GM12878 (cell line): ENCODE results near the gene DAB2IP. TPM values are rescaled to one million over a fixed set of nuclear protein-coding genes. Genes with fewer than 3 reads are reported as not detected.

Experiments
- ATAC-seq: fragments of 200-7000 bp; cut with Tn5 transposase; 3 replicates; pipeline ENCODE4 v1.9.1; 2020; ENCODE audit warnings: mild to moderate bottlenecking, moderate library complexity
- BruUV-seq: library from RNA; stranded (reverse); fragments of 400-500 nt; replicated peaks from 2 replicates; lab custom pipeline; 2021; lab: Mats Ljungman, UMichigan
- CTCF ChIA-PET: fragments of 300-600 bp; sonication (Branson Sonifier 250); formaldehyde crosslinking; extraction: SDS; loops from one replicate; lab custom pipeline; 2021; ENCODE audit warnings: inconsistent platforms; lab: Yijun Ruan, JAX
- POLR2A ChIA-PET: fragments of 350-600 bp; formaldehyde crosslinking; extraction: SDS; loops from one replicate; lab custom pipeline; 2021; ENCODE audit warnings: inconsistent platforms; lab: Charles Lee
- RAD21 ChIA-PET: fragments of 300-600 bp; sonication (Branson Sonifier 250); formaldehyde crosslinking; loops from one replicate; lab custom pipeline; 2023; ENCODE audit warnings: antibody characterized with exemption; ENCODE audit not compliant: unreplicated experiment; lab: Charles Lee
- SMC1A ChIA-PET: fragments of 300-600 bp; sonication (Branson Sonifier 250); formaldehyde crosslinking; loops from one replicate; lab custom pipeline; 2023; ENCODE audit not compliant: unreplicated experiment, uncharacterized antibody; lab: Charles Lee
- DNase-seq: peaks from one replicate; pipeline ENCODE4 v3.0.0-alpha.2; 2011; ENCODE audit warnings: low read depth, low spot score
- FAIRE-seq: peaks from 3 replicates; lab custom pipeline; 2011; peaks lifted over from hg19 to GRCh38; lab: Jason Lieb, UNC
- H2AFZ ChIP-seq: 2 replicates; pipeline ENCODE4 v1.6.0; 2011; ENCODE audit warnings: low read depth, low read length, control low read depth; ENCODE audit not compliant: control insufficient read depth
- H3K27ac ChIP-seq: 2 replicates; pipeline ENCODE4 v1.5.1; 2011; ENCODE audit warnings: control low read depth; ENCODE audit not compliant: control insufficient read depth, insufficient read depth
- H3K27me3 ChIP-seq, 2 experiments: replicated peaks in 1 of 2; 2 replicates each; pipeline versions ENCODE4 v1.6.0 to v1.6.1; 2011; ENCODE audit warnings: low read length in 1 of 2; ENCODE audit not compliant: control insufficient read depth in 2 of 2, insufficient read depth in 2 of 2
- H3K36me3 ChIP-seq, 2 experiments: 2 replicates each; pipeline ENCODE4 v1.5.1; 2011; ENCODE audit warnings: low read length in 1 of 2; ENCODE audit not compliant: control insufficient read depth in 2 of 2, insufficient read depth in 2 of 2
- H3K4me1 ChIP-seq: 2 replicates; pipeline ENCODE4 v1.6.1; 2011; ENCODE audit warnings: mild to moderate bottlenecking, low read length, moderate library complexity, mixed read lengths; ENCODE audit not compliant: control insufficient read depth, insufficient read depth
- H3K4me2 ChIP-seq: 2 replicates; pipeline ENCODE4 v1.6.0; 2011; ENCODE audit warnings: control low read depth; ENCODE audit not compliant: control insufficient read depth, insufficient read depth
- H3K4me3 ChIP-seq: fragments of 200-600 bp; sonication (generic); 2 replicates; pipeline ENCODE4 v1.5.1; 2016
- H3K79me2 ChIP-seq: 2 replicates; pipeline ENCODE4 v1.6.0; 2011; ENCODE audit warnings: low read length; ENCODE audit not compliant: control insufficient read depth, insufficient read depth
- H3K9ac ChIP-seq: 2 replicates; pipeline ENCODE4 v1.8.0; 2011; ENCODE audit warnings: low read length, control low read depth, mixed read lengths; ENCODE audit not compliant: control insufficient read depth, insufficient read depth
- H3K9me3 ChIP-seq: replicated peaks from 3 replicates; pipeline ENCODE4 v1.5.1; 2011; ENCODE audit warnings: mild to moderate bottlenecking, low read length; ENCODE audit not compliant: control insufficient read depth, insufficient read depth
- H4K20me1 ChIP-seq: 2 replicates; pipeline ENCODE4 v1.6.0; 2011; ENCODE audit not compliant: control insufficient read depth, insufficient read depth
- CBX3 ChIP-seq: fragments of 200-600 bp; sonication (generic); IDR thresholded peaks from 2 replicates; pipeline ENCODE4 v1.6.1; 2016; ENCODE audit warnings: low read depth, borderline replicate concordance
- ESRRA ChIP-seq: IDR thresholded peaks from 2 replicates; pipeline ENCODE4 v1.6.1; 2012; ENCODE audit warnings: mild to moderate bottlenecking, low read length, improper control_type of control experiment
- GABPA ChIP-seq: IDR thresholded peaks from 2 replicates; pipeline ENCODE4 v1.6.1; 2014; ENCODE audit warnings: antibody characterized with exemption, low read depth, mild to moderate bottlenecking, inconsistent platforms
- GATAD2B ChIP-seq: fragments of 450-650 bp; conservative IDR thresholded peaks from 2 replicates; pipeline ENCODE4 v1.6.1; 2017; ENCODE audit warnings: low read depth, mild to moderate bottlenecking, moderate library complexity
- HDGF ChIP-seq: fragments of 450-650 bp; IDR thresholded peaks from 2 replicates; pipeline ENCODE4 v1.6.1; 2016; ENCODE audit warnings: antibody characterized with exemption
- JUND ChIP-seq: IDR thresholded peaks from 2 replicates; pipeline ENCODE4 v1.6.1; 2012; ENCODE audit warnings: low read depth, mild to moderate bottlenecking, low read length, improper control_type of control experiment, moderate library complexity
- KLF5 ChIP-seq: fragments of 450-650 bp; IDR thresholded peaks from 2 replicates; pipeline ENCODE4 v1.6.1; 2014; ENCODE audit warnings: mild to moderate bottlenecking; ENCODE audit not compliant: partially characterized antibody
- NBN ChIP-seq: fragments of 450-650 bp; IDR thresholded peaks from 2 replicates; pipeline ENCODE4 v1.6.1; 2016
- NFIC ChIP-seq: IDR thresholded peaks from 2 replicates; pipeline ENCODE4 v1.6.1; 2012; ENCODE audit warnings: low read depth, mild to moderate bottlenecking, inconsistent platforms, low read length, moderate library complexity
- NR2C1 ChIP-seq: fragments of 450-650 bp; IDR thresholded peaks from 2 replicates; pipeline ENCODE4 v1.6.1; 2017; ENCODE audit warnings: antibody characterized with exemption, mild to moderate bottlenecking, moderate library complexity
- POU2F2 ChIP-seq: IDR thresholded peaks from 3 replicates; pipeline ENCODE4 v1.6.1; 2011; ENCODE audit warnings: low read depth, mild to moderate bottlenecking, low read length, borderline replicate concordance
- RAD21 ChIP-seq: IDR thresholded peaks from 2 replicates; pipeline ENCODE4 v1.6.1; 2011; ENCODE audit warnings: mild to moderate bottlenecking, low read depth, low read length, moderate library complexity; ENCODE audit not compliant: insufficient read depth
- RAD51 ChIP-seq: fragments of 450-650 bp; IDR thresholded peaks from 2 replicates; pipeline ENCODE4 v1.6.1; 2016; ENCODE audit warnings: moderate library complexity, mild to moderate bottlenecking, inconsistent platforms
- RB1 ChIP-seq: fragments of 450-650 bp; formaldehyde crosslinking; IDR thresholded peaks from 2 replicates; pipeline ENCODE4 v1.6.1; 2017; ENCODE audit warnings: mild to moderate bottlenecking, borderline replicate concordance
- TARDBP ChIP-seq: IDR thresholded peaks from 2 replicates; pipeline ENCODE4 v1.6.1; 2016; ENCODE audit warnings: borderline replicate concordance
- TBL1XR1 ChIP-seq: IDR thresholded peaks from 2 replicates; pipeline ENCODE4 v1.6.1; 2012; ENCODE audit warnings: low read depth, low read length, improper control_type of control experiment
- WRNIP1 ChIP-seq: IDR thresholded peaks from 2 replicates; pipeline ENCODE4 v1.6.1; 2011; ENCODE audit warnings: low read depth, low read length, improper control_type of control experiment, borderline replicate concordance
- ZBED1 ChIP-seq: IDR thresholded peaks from 2 replicates; pipeline ENCODE4 v1.6.1; 2016; ENCODE audit warnings: borderline replicate concordance
- ZSCAN29 ChIP-seq: fragments of 450-650 bp; IDR thresholded peaks from 2 replicates; pipeline ENCODE4 v1.6.1; 2017; ENCODE audit warnings: mild to moderate bottlenecking, moderate library complexity
- in situ Hi-C: fragments of 300-500 bp; cut with MboI; formaldehyde crosslinking; loops from 9 replicates; pipeline ENCODE4 v1.14.3; 2018; ENCODE audit warnings: mixed read lengths
- intact Hi-C: fragments of 100-400 bp; cut with micrococcal nuclease; formaldehyde crosslinking; loops from one replicate; pipeline ENCODE4 v1.14.2; 2022; ENCODE audit not compliant: unreplicated experiment
- polyA plus RNA-seq, 11 experiments: library from polyadenylated mRNA; depleted of rRNA in 4 of 11; unstranded in 6 of 11; stranded (reverse) in 5 of 11; fragments of >200 nt; fragmentation: Nextera tagmentation in 4 of 11; fragmentation: Illumina TruSeq in 1 of 11; extraction: Ambion mirVana in 4 of 11; extraction: Trizol in 1 of 11; gene quantifications; 1 replicate in 1 of 11; 2 replicates in 10 of 11; pipeline versions ENCODE4 v1.2.1 to v1.2.3, GENCODE V29; 2011 to 2016; ENCODE audit warnings: inconsistent platforms in 2 of 11, missing spikeins in 2 of 11, low read depth in 1 of 11
- total RNA-seq, 4 experiments: library from RNA; depleted of rRNA in 3 of 4; stranded (reverse); fragments of >200 nt in 3 of 4; fragmentation: Illumina TruSeq in 1 of 4; extraction: Trizol in 1 of 4; gene quantifications; 2 replicates each; pipeline versions ENCODE4 v1.2.1 to v1.2.3, GENCODE V29; 2013 to 2021
- TF ChIP-seq, protein P1 (sequence below): fragments of 450-650 bp; formaldehyde crosslinking; IDR thresholded peaks from 2 replicates; pipeline ENCODE4 v1.4.0; 2020; ENCODE audit warnings: mild to moderate bottlenecking, moderate library complexity

DAB2IP gene
- total and polyA plus RNA-seq, 10 of the 15 experiments (the other 5 are each of a cell fraction or from before 2014, with no cell fraction given) = 0.03 to 0.38 (median 0.14) TPM; not detected in 6

DNA sequence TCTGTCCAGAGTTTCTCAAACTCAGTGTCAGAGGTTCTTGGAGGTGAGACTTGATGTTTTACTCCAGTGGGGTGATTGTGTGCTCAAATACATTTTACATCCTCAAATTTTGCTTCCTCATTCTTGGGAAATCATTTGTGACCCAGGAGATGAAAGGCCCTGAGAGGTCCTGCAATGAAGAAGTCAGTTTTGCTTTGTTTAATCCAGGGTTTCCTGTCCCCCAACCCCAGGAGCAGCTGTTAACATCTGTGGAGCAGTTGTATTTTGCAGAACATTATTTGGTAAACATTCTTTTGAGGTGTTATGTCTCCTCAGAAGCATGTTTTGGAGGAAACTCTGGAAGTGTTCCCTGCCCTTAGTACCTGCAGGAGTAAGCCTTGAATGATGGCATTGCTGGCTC lies 59.8 kb downstream of the DAB2IP start:
- CTCF ChIA-PET = interaction anchor here (1.1 kb wide), 1 partner anchor 24 kb away, joined by 3 read pairs; no protein-coding TSS in a partner anchor
- RAD21 ChIA-PET = no interaction called here
- Histone ChIP-seq H3K36me3 (no peaks in the 10 kb centered on the region), H3K4me3 (no peak overlapping the region), H3K27ac (no peak overlapping the region), H3K4me2 (no peak overlapping the region), H4K20me1 (no peaks in the 10 kb centered on the region), H2AFZ (no peak overlapping the region), H3K4me1 (peaks cover 21% of the 10 kb centered on the region), H3K27me3 (no peaks in the 10 kb centered on the region; a peak in 1 of 4 replicates), H3K9ac (no peak overlapping the region), H3K9me3 (no peaks in the 10 kb centered on the region), H3K79me2 (no peaks in the 10 kb centered on the region)
- BruUV-seq = no TSS peak
- TF ChIP-seq NR2C1 (no peak), TBL1XR1 (no peak), JUND (no peak), WRNIP1 (no peak), ESRRA (no peak), HDGF (no peak), CBX3 (no peak), NBN (no peak), POU2F2 (no peak), NFIC (no peak), RAD51 (no peak), ZBED1 (no peak), RAD21 (no peak), ZSCAN29 (no peak), GATAD2B (no peak), KLF5 (no peak), RB1 (no peak), TARDBP (no peak), GABPA (no peak)
- TF ChIP-seq, protein P1, sequence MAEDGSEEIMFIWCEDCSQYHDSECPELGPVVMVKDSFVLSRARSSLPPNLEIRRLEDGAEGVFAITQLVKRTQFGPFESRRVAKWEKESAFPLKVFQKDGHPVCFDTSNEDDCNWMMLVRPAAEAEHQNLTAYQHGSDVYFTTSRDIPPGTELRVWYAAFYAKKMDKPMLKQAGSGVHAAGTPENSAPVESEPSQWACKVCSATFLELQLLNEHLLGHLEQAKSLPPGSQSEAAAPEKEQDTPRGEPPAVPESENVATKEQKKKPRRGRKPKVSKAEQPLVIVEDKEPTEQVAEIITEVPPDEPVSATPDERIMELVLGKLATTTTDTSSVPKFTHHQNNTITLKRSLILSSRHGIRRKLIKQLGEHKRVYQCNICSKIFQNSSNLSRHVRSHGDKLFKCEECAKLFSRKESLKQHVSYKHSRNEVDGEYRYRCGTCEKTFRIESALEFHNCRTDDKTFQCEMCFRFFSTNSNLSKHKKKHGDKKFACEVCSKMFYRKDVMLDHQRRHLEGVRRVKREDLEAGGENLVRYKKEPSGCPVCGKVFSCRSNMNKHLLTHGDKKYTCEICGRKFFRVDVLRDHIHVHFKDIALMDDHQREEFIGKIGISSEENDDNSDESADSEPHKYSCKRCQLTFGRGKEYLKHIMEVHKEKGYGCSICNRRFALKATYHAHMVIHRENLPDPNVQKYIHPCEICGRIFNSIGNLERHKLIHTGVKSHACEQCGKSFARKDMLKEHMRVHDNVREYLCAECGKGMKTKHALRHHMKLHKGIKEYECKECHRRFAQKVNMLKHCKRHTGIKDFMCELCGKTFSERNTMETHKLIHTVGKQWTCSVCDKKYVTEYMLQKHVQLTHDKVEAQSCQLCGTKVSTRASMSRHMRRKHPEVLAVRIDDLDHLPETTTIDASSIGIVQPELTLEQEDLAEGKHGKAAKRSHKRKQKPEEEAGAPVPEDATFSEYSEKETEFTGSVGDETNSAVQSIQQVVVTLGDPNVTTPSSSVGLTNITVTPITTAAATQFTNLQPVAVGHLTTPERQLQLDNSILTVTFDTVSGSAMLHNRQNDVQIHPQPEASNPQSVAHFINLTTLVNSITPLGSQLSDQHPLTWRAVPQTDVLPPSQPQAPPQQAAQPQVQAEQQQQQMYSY (CRISPR knock-in tag) = no peak
- POLR2A ChIA-PET = no interaction called here
- ATAC-seq (no peak), FAIRE-seq (no peak), DNase-seq (no peak)
- in situ Hi-C loops = no loop called here
- SMC1A ChIA-PET = no interaction called here
- intact Hi-C loops = no loop called here
